Breast epithelium (tissue), 3 donors: Measurements from ENCODE around the gene DUS4L.

Experiments used
- POLR2AphosphoS5 ChIP-seq, 3 donors: sonication (generic); formaldehyde crosslinking; IDR thresholded peaks; one replicate each; pipeline ENCODE4 v1.6.1; 2017; ENCODE audit warnings: antibody characterized with exemption in 3 of 3
- TF ChIP-seq, protein P1 (sequence below), 3 donors: fragments of 450-650 bp; IDR thresholded peaks; one replicate each; pipeline ENCODE4 v1.5.1; 2016 to 2017; ENCODE audit warnings: antibody characterized with exemption in 3 of 3, mild to moderate bottlenecking in 3 of 3, moderate library complexity in 3 of 3

DNA sequence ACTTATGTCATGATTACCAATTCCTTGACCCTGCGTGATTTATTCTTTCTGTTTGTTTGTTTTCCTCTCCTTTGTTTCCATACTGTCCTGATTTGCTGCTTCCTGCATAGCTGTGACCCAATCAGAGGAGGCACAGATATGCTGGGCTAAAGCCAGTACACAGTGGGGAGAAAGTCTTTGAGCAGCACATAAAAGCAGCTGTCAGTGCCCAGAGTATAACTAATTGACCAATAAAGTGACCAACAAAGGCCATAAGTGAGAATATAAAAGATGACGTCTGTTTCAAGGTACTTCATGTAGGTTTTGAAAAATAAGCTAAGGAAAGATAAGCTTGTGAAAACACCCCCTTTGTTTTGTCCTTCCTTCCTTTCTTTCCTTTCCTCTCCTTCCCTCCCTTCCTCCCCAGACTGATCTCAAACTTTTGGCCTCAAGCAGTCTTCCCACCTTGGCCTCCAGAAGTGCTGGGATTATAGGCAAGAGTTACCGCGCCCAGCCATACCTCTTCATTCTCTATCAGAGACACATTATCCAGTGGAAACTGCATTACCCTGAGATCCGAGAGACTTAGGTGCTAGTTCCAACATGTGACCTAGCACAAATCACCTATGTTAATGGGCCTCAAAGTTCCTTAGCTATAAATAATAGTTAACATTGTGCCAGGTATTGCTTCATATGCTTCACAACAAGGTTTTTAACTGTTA is 33.3 kb downstream of the DUS4L start:
- TF ChIP-seq, protein P1, sequence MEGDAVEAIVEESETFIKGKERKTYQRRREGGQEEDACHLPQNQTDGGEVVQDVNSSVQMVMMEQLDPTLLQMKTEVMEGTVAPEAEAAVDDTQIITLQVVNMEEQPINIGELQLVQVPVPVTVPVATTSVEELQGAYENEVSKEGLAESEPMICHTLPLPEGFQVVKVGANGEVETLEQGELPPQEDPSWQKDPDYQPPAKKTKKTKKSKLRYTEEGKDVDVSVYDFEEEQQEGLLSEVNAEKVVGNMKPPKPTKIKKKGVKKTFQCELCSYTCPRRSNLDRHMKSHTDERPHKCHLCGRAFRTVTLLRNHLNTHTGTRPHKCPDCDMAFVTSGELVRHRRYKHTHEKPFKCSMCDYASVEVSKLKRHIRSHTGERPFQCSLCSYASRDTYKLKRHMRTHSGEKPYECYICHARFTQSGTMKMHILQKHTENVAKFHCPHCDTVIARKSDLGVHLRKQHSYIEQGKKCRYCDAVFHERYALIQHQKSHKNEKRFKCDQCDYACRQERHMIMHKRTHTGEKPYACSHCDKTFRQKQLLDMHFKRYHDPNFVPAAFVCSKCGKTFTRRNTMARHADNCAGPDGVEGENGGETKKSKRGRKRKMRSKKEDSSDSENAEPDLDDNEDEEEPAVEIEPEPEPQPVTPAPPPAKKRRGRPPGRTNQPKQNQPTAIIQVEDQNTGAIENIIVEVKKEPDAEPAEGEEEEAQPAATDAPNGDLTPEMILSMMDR (IDR thresholded peaks at IDR 0.05): no peak
- no peak for TF ChIP-seq POLR2AphosphoS5 (IDR thresholded peaks at IDR 0.05)
